Stimulated activated CD4-positive, alpha-beta T cell treated with anti-CD3 and anti-CD28 coated beads, Interleukin-4, amount 100 ng/mL, for 24 hours (primary cell): Measurements from ENCODE around the gene DEFB116.
"Not testable (repeated sequence)": the region's sequence is repeated elsewhere in the genome, so short reads cannot be mapped to it uniquely, and the experiment has no call there.

ENCODE experiments used
- DNase-seq: peaks from one replicate; pipeline ENCODE4 v3.0.0-alpha.2; 2020

Gene DEFB116, protein sequence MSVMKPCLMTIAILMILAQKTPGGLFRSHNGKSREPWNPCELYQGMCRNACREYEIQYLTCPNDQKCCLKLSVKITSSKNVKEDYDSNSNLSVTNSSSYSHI

DNA sequence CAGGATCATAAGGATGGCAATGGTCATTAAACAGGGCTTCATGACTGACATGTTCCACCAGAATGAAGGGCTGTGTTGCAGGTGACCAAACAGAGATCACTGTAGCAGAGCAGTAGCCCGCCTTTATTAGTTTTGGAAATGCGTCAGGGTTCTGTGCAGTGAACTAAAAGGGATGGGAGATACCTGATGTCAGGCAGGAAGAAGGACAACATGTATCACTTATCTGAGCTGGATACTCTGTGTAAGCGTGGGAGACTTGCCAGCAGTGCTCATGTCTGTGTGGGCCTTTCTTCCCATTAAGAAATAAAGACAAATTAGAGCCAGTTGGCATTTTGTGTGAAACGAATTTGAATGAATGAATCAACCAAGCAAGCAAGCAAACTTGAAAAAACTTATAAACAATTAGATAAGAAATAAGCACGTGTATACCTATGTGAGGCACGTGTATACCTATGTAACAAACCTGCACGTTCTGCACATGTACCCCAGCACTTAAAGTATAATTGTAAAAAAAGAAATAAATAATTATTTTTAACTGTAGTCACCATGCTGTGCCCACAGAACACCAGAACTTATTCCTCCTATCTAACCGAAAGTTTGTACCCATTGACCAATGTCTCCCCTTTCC lies at the start of gene DEFB116:
Gene DEFB116 (minus strand): TSS at position 51 of the 628 bp plus-strand sequence. CDS start 0 bp downstream, at position 51.
- no peak for DNase-seq

DNA sequence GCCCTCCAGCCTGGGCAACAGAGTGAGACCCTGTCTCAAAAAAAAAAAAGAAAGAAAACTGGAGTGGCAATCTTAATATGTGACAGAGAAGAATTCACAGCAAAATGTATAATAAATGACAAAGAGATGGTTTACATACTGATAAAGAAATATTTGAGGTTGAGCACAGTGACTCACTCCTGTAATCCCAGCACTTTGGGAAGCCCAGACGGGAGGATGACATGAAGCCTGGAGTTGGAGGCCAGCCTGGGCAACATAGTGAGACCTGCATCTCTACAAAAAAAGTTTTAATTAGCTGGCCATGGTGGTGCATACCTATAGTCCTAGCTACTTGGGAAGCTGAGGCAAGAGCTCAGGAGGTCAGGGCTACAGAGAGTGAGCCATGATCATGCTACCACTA lies 47.6 kb upstream of the DEFB116 start:
- DNase-seq, result no peak

- DNase-seq, result no peak
Measured at GRCh38 chr20:31341470-31341869, 33.1 kb upstream of the DEFB116 start.

GRCh38 chr20:31330893-31331292 lies 22.5 kb upstream of the DEFB116 start:
- no peak for DNase-seq

DNA sequence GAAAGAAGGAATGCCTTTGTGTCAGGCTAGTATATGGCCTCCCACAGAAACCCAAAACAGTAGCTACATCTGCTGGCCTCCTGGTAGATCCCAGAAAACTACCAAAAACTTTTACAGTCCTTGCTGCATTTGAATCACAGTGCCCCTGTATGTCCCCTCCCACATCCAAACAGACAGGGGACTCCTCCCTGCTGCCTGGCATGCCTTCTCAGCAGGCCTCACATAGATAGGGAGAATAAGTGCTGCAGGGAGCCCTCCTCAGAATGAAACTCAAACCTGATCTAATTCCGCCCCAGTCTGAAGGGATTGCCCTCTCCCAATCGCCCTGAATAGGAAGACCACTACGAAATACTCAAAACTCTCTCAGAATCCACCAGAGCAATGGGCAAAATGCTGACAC lies 14.1 kb upstream of the DEFB116 start:
- DNase-seq, result no peak

DNA sequence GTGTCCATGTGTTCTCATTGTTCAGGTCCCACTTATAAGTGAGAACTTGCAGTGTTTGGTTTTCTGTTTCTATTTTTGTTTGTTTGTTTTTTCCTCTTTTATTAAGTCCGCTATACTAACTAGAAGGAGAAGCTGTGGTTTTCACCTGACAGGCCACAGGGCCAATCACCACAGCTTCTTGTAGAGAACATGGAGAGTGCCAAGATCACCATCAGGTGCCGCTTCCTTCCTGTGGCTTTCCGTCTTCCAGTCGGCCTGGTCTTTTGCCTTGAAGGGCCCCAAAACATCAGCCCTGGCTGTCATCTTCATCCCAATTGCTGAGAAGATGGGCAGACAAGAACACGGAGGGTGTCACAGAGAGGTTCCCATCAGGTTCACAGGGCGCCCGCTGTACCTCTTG lies 23.4 kb downstream of the DEFB116 start:
- not testable (repeated sequence) for DNase-seq

DNA sequence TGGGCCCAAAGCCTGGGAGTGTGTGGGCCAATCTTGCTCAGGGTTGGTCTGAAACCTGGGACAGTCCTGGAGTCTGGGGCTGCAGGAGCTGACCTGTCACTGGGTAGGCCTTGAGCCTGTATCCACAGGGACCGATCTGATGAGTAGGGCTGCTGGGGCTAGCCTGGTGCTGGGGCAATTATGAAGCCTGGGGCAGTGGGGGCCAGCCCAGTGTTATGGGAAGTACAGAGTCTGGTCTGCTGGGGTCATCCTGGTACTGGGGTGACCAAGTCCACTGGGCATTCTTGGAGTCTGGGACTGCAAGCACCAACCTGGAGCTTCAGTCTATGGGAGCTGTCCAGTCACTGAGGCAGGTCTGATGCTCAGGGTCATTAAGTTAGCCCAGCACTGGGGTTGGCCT lies 30.2 kb downstream of the DEFB116 start:
- DNase-seq, result no peak

DNA sequence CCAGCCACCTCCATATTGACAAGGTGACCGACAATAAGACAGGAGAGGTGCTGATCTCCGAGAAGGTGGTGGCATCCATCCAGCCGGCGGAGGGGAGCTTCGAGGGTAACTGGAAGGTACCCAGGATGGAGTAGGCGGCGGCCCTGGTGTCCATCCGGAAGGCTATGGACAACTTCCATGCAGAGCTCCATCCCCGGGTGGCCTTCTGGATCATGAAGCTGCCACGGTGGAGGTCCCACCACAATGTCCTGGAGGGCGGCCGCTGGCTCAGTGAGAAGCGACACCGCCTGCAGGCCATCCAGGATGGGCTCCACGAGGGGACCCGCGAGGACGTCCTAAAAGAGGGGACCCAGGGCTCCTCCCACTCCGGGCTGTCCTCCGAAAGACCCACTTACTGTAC lies 33.9 kb downstream of the DEFB116 start:
- DNase-seq, result no peak

DNA sequence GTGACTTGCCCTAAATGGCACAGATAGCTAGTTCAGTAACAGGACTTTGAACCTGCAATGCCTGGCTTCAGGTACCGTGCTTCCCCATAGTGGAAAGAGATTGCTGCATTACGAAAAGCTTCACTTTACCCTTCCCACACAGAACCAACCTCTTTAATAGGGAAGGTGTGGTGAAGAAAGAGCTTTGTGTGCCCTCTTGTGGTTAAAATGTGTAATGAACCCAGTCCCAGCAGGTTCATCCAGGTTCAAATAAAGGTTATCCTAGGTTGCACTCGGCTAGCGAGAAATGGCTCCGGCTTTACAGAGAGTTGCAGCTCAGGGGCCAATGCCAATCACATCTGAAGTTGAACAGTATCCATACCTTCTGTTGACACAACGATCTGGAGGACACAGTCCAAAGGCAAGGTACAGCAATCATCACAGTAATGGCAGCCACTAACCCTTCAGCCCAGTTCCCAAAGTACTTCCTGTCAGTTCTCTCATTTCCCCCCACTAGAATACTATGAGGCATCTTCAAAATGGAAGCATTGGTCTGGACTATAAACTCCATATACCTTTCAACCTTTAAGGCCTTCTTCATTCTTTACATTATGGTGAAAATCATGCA lies 48.0 kb downstream of the DEFB116 start:
- no peak for DNase-seq

GRCh38 chr20:31257364-31257763 lies 51.0 kb downstream of the DEFB116 start, which contains the start of gene DEFB115:
DEFB115 (plus strand) TSS chr20:31257664; CDS start chr20:31257664, 0 bp downstream.
- DNase-seq, result no peak

- no peak for DNase-seq
Measured at GRCh38 chr20:31256959-31257358, 51.4 kb downstream of the DEFB116 start.
